Parathyroid adenoma (tissue), 2 donors: ENCODE results near the gene BCLAF1.

Source experiments
- H2AFZ ChIP-seq: fragments of 300-600 bp; sonication (generic); one replicate; pipeline ENCODE4 v1.7.0; 2017; ENCODE audit warnings: antibody characterized with exemption, mild to moderate bottlenecking
- H3K27ac ChIP-seq: fragments of 300-600 bp; sonication (generic); one replicate; pipeline ENCODE4 v1.7.0; 2017
- H3K27me3 ChIP-seq: fragments of 300-600 bp; sonication (generic); one replicate; pipeline ENCODE4 v1.7.0; 2017; ENCODE audit warnings: low read length; ENCODE audit not compliant: control insufficient read depth, insufficient read depth
- H3K36me3 ChIP-seq: fragments of 300-600 bp; sonication (generic); one replicate; pipeline ENCODE4 v1.7.0; 2017; ENCODE audit warnings: low read length; ENCODE audit not compliant: control insufficient read depth, insufficient read depth
- H3K4me1 ChIP-seq: fragments of 300-600 bp; sonication (generic); one replicate; pipeline ENCODE4 v1.7.0; 2017; ENCODE audit warnings: control low read depth
- H3K4me2 ChIP-seq: fragments of 300-600 bp; sonication (generic); one replicate; pipeline ENCODE4 v1.7.0; 2017; ENCODE audit warnings: low read length
- H3K4me3 ChIP-seq: fragments of 300-600 bp; sonication (generic); one replicate; pipeline ENCODE4 v1.7.0; 2017; ENCODE audit warnings: low read depth, low read length
- H3K79me2 ChIP-seq: fragments of 300-600 bp; sonication (generic); one replicate; pipeline ENCODE4 v1.7.0; 2017; ENCODE audit warnings: control low read depth
- H3K9ac ChIP-seq: fragments of 300-600 bp; sonication (generic); one replicate; pipeline ENCODE4 v1.7.0; 2017; ENCODE audit warnings: mild to moderate bottlenecking
- H3K9me3 ChIP-seq: fragments of 300-600 bp; sonication (generic); one replicate; pipeline ENCODE4 v1.7.0; 2017; ENCODE audit warnings: low read length; ENCODE audit not compliant: control insufficient read depth
- TF ChIP-seq, protein P1 (sequence below): fragments of 300-600 bp; sonication (generic); IDR thresholded peaks from one replicate; pipeline ENCODE4 v1.7.0; 2017; ENCODE audit warnings: antibody characterized with exemption, mild to moderate bottlenecking
- donor health status: primary hyperparathyroidism.

The BCLAF1 gene

DNA sequence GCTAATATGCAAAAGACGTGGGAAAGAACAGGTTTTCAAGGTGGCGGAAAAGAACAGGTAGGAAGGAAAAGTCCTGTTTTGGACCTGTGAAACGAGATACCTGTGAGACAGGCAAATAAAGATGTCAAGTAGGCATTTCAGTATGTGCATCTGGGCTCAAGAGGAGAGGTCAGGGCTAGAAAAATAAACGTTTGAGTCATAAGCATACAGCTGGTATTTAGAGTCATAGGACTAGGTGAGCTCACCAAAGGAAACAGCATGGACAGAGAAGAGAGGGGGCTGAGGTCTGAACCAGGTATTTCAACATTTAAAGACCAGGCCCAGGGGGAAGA, 54.4 kb downstream of the BCLAF1 start:
- H3K36me3 ChIP-seq = no peaks in the 10 kb centered on the region
- H3K4me3 ChIP-seq = no peak overlapping the region
- no peaks in the 10 kb centered on the region for H3K4me1 ChIP-seq
- H3K9me3 ChIP-seq = no peaks in the 10 kb centered on the region
- H2AFZ ChIP-seq = no peak overlapping the region
- TF ChIP-seq, protein P1, sequence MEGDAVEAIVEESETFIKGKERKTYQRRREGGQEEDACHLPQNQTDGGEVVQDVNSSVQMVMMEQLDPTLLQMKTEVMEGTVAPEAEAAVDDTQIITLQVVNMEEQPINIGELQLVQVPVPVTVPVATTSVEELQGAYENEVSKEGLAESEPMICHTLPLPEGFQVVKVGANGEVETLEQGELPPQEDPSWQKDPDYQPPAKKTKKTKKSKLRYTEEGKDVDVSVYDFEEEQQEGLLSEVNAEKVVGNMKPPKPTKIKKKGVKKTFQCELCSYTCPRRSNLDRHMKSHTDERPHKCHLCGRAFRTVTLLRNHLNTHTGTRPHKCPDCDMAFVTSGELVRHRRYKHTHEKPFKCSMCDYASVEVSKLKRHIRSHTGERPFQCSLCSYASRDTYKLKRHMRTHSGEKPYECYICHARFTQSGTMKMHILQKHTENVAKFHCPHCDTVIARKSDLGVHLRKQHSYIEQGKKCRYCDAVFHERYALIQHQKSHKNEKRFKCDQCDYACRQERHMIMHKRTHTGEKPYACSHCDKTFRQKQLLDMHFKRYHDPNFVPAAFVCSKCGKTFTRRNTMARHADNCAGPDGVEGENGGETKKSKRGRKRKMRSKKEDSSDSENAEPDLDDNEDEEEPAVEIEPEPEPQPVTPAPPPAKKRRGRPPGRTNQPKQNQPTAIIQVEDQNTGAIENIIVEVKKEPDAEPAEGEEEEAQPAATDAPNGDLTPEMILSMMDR = no peak
- H3K27ac ChIP-seq = no peak overlapping the region
- no peaks in the 10 kb centered on the region for H3K27me3 ChIP-seq
- no peak overlapping the region for H3K4me2 ChIP-seq
- H3K79me2 ChIP-seq = no peaks in the 10 kb centered on the region
- no peak overlapping the region for H3K9ac ChIP-seq

DNA sequence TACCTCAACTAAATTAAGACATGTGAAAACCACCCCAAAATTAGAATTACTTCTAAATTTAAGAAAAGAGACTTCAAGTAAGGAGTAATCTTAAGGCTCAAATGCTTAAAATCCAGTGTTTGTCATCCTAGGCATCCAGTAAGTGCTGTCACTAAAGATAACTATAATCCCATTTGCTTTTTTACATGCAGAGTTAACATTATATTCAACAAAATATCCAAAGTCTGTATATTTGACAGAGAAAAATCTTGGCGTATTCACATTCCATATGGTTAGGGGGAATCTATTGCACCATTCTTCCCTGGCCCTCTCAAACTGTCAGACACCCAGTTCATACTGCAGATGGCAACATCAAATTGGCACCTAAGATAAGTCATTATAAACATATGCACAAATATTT, 56.9 kb downstream of the BCLAF1 start:
- H3K4me1 ChIP-seq = no peaks in the 10 kb centered on the region
- H3K9ac ChIP-seq = no peak overlapping the region
- H3K9me3 ChIP-seq = no peaks in the 10 kb centered on the region
- no peak overlapping the region for H2AFZ ChIP-seq
- TF ChIP-seq, protein P1 = no peak
- no peaks in the 10 kb centered on the region for H3K79me2 ChIP-seq
- H3K27ac ChIP-seq = no peak overlapping the region
- H3K4me2 ChIP-seq = no peak overlapping the region
- H3K27me3 ChIP-seq = no peaks in the 10 kb centered on the region
- no peaks in the 10 kb centered on the region for H3K36me3 ChIP-seq
- no peak overlapping the region for H3K4me3 ChIP-seq

DNA sequence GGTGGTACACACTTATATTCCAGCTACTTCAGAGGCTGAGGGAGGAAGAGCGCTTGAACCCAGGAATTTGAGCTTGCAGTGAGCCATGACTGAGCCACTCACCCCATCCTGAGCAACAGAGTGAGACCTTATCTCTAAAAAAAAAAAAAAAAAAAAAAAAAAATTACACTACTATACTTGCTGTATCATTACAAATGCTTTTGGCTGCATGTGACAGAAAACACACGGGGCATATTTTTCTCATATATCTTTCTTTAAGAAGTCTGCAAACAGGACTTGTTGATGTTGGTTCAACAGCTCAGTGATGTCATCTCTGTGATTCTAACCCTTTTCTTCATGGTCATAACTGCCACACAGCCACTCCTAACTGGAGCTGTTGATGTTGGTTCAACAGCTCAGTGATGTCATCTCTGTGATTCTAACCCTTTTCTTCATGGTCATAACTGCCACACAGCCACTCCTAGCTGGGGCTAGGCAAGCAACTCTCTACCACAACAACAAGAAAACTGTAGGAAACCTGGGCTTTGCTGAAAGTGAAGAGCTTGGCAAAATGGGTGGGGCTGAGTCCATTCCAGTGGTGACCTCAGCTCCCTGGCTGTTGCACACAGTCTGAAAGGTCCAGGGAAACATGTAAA, 59.3 kb downstream of the BCLAF1 start:
- Histone ChIP-seq H2AFZ (no peak overlapping the region), H3K9ac (no peak overlapping the region), H3K4me2 (no peak overlapping the region), H3K9me3 (no peaks in the 10 kb centered on the region), H3K4me3 (no peak overlapping the region), H3K27me3 (no peaks in the 10 kb centered on the region), H3K4me1 (no peaks in the 10 kb centered on the region), H3K36me3 (no peaks in the 10 kb centered on the region), H3K79me2 (no peaks in the 10 kb centered on the region), H3K27ac (no peak overlapping the region)
- TF ChIP-seq, protein P1 = no peak

GRCh38 chr6:136228814-136229213, 60.8 kb downstream of the BCLAF1 start:
- H3K27me3 ChIP-seq = no peaks in the 10 kb centered on the region
- H3K4me2 ChIP-seq = no peak overlapping the region
- H2AFZ ChIP-seq = no peak overlapping the region
- H3K27ac ChIP-seq = no peak overlapping the region
- H3K9ac ChIP-seq = no peak overlapping the region
- H3K4me3 ChIP-seq = no peak overlapping the region
- H3K9me3 ChIP-seq = no peaks in the 10 kb centered on the region
- no peaks in the 10 kb centered on the region for H3K4me1 ChIP-seq
- H3K36me3 ChIP-seq = no peaks in the 10 kb centered on the region
- TF ChIP-seq, protein P1 = no peak
- H3K79me2 ChIP-seq = no peaks in the 10 kb centered on the region

DNA sequence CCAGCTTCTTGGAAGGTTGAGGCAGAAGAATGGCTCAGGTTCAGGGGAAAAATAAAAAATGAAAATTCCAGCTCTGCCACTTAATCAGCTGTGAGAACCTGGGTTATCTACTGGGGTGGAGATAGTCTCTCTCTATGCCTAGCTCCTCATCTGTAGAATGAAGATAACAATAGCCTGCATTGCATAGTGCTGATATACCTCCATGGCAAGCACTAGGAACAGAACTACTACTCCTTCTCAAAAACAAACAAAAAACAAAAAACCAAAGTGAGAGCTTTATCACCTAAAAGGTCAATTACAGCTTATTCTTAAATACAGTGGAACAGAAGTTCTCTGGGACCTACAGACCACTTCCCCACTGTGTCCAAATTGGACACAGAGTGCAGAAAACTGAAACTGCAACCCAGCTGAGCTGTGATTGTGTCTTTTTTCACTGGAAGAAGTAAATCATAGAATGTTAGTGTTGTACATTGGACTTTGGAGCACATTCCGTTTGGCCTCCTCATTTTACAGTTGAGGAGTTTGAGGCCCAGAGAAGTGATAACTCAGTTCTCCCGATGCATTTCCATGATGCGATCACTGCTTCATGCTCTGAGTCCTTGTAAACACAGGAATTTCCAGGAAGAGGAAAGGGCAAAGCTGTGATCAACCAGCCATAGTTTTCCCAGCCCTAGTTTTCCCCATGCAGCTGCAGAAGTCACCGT, 62.8 kb downstream of the BCLAF1 start:
- Histone ChIP-seq H3K36me3 (no peaks in the 10 kb centered on the region), H3K9ac (no peak overlapping the region), H3K9me3 (no peaks in the 10 kb centered on the region), H2AFZ (peak overlapping the region; percentile 76), H3K4me2 (peak overlapping the region; percentile 28), H3K79me2 (no peaks in the 10 kb centered on the region), H3K27ac (peak overlapping the region; percentile 8), H3K4me1 (no peaks in the 10 kb centered on the region), H3K4me3 (peak overlapping the region; percentile 28), H3K27me3 (no peaks in the 10 kb centered on the region)
- TF ChIP-seq, protein P1 = no peak
